Activated T-cell treated with anti-CD3 and anti-CD28 coated beads, Interleukin-2, amount 50 U/mL, for 24 hours (primary cell): ENCODE results near the gene PI4K2A.
"Not testable (repeated sequence)": the region's sequence is repeated elsewhere in the genome, so short reads cannot be mapped to it uniquely, and the experiment has no call there.

ENCODE experiments used
- DNase-seq: peaks from one replicate; pipeline ENCODE4 v3.0.0-alpha.2; 2020
- H3K27ac Mint-ChIP-seq: 2 replicates; pipeline ENCODE4 v1.8.0; 2020; ENCODE audit warnings: mild to moderate bottlenecking, mixed read lengths
- H3K27me3 Mint-ChIP-seq: 2 replicates; pipeline ENCODE4 v1.8.0; 2020; ENCODE audit warnings: mixed read lengths
- H3K36me3 Mint-ChIP-seq: 2 replicates; pipeline ENCODE4 v1.8.0; 2020; ENCODE audit warnings: low read depth, mixed read lengths
- H3K4me1 Mint-ChIP-seq: 2 replicates; pipeline ENCODE4 v1.8.0; 2020; ENCODE audit warnings: low read depth, mixed read lengths
- H3K4me3 Mint-ChIP-seq: 2 replicates; pipeline ENCODE4 v1.8.0; 2020; ENCODE audit warnings: mild to moderate bottlenecking, moderate library complexity, mixed read lengths
- H3K9me3 Mint-ChIP-seq: 2 replicates; pipeline ENCODE4 v1.8.0; 2020; ENCODE audit warnings: mixed read lengths

Gene PI4K2A

GRCh38 chr10:97676770-97677581, 36.5 kb downstream of the PI4K2A start:
- DNase-seq: peak; percentile 55
- Mint-ChIP-seq H3K4me1 (peaks cover 11% of the 10 kb centered on the region), H3K36me3 (peaks cover 40% of the 10 kb centered on the region), H3K4me3 (no peak overlapping the region), H3K27ac (no peak overlapping the region), H3K27me3 (no peaks in the 10 kb centered on the region), H3K9me3 (no peaks in the 10 kb centered on the region)

GRCh38 chr10:97679594-97679993, 39.1 kb downstream of the PI4K2A start:
- Mint-ChIP-seq H3K36me3 (peaks cover 17% of the 10 kb centered on the region), H3K4me3 (no peak overlapping the region), H3K27me3 (no peaks in the 10 kb centered on the region)

GRCh38 chr10:97682042-97682441, 41.6 kb downstream of the PI4K2A start:
- peaks cover 18% of the 10 kb centered on the region for H3K4me1 Mint-ChIP-seq
- no peaks in the 10 kb centered on the region for H3K36me3 Mint-ChIP-seq
- DNase-seq: no peak
- no peak overlapping the region for H3K4me3 Mint-ChIP-seq
- H3K27ac Mint-ChIP-seq: no peak overlapping the region
- H3K9me3 Mint-ChIP-seq: no peaks in the 10 kb centered on the region
- no peaks in the 10 kb centered on the region for H3K27me3 Mint-ChIP-seq

More at GRCh38 chr10:97679594-97679993, 39.1 kb downstream of the PI4K2A start:
- DNase-seq: no peak
- Mint-ChIP-seq H3K27ac (no peak overlapping the region), H3K9me3 (no peaks in the 10 kb centered on the region), H3K4me1 (peaks cover 4% of the 10 kb centered on the region)

GRCh38 chr10:97683556-97684367, 43.3 kb downstream of the PI4K2A start:
- no peaks in the 10 kb centered on the region for H3K27me3 Mint-ChIP-seq
- DNase-seq: no peak
- no peaks in the 10 kb centered on the region for H3K36me3 Mint-ChIP-seq
- H3K27ac Mint-ChIP-seq: no peak overlapping the region
- H3K4me3 Mint-ChIP-seq: no peak overlapping the region
- H3K4me1 Mint-ChIP-seq: peaks cover 25% of the 10 kb centered on the region
- H3K9me3 Mint-ChIP-seq: no peaks in the 10 kb centered on the region

GRCh38 chr10:97684368-97684713, 43.9 kb downstream of the PI4K2A start:
- not testable (repeated sequence) for H3K27ac Mint-ChIP-seq, DNase-seq, H3K9me3 Mint-ChIP-seq, H3K36me3 Mint-ChIP-seq, H3K27me3 Mint-ChIP-seq, H3K4me3 Mint-ChIP-seq
- peaks cover 25% of the 10 kb centered on the region for H3K4me1 Mint-ChIP-seq

DNA sequence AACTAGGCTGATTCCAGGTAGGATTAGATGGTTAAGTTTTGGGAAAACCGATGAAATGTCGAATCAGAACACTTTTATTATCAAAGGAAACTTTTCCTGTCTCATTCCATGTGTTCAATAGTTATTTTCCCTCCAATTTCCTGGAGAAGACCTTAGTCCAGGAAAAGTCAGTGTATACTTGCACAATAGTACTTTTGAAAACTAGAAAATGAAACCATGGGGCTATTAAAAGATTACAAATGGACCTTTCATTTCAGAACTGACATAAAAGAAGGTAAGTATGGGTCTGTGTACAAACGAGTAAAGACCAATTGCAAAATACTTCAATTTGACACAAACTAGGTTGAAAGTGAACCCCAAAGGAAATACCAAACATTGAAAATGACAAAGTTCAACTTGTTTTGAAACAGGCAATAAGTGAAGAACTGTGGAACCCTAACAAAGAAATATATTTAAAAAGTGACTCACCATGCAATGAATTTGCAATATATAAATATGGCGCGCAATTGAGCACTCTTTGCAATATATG, 44.5 kb downstream of the PI4K2A start:
- no peak for DNase-seq
- Mint-ChIP-seq H3K27ac (no peak overlapping the region), H3K9me3 (no peaks in the 10 kb centered on the region), H3K4me1 (peaks cover 25% of the 10 kb centered on the region), H3K36me3 (no peaks in the 10 kb centered on the region), H3K27me3 (no peaks in the 10 kb centered on the region), H3K4me3 (no peak overlapping the region)

- Mint-ChIP-seq H3K36me3 (no peaks in the 10 kb centered on the region), H3K27me3 (no peaks in the 10 kb centered on the region), H3K27ac (no peak overlapping the region), H3K4me1 (peaks cover 25% of the 10 kb centered on the region), H3K4me3 (no peak overlapping the region), H3K9me3 (no peaks in the 10 kb centered on the region)
- DNase-seq: no peak
Measured at GRCh38 chr10:97685395-97685958, 45.0 kb downstream of the PI4K2A start.

DNA sequence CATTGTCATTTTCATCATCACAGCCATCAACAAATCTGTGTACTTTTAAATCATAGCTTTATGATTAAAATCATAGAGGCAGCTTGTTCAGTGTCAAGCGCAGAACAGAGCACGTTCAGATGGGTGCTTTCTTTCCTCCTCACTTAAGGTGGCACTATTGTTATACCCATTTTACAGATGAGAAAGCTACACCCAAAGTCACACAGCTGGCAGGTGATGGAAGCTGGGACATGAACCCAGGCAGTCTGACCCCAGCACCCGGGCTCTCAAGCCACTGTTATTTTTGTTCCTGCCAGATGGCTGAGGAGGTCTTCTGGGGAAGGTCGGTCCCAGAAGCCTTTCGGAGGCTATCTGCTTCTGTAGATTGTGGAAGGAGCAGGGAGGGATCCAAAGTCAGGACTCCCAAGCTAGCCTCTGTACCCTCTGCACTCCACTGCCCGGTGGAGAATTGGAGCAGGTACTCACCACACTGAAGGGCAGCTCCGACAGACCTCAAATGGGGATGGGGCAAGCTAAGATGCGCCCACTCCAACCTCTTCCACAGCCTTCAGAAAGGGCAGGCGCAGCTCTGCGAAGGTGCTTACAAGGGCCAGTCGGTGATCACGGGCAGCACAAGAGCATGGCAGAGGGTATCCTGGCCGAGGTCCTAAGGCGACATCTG, 46.0 kb downstream of the PI4K2A start:
- DNase-seq: no peak
- Mint-ChIP-seq H3K4me1 (peaks cover 25% of the 10 kb centered on the region), H3K4me3 (peak overlapping the region; percentile 79), H3K27me3 (no peaks in the 10 kb centered on the region), H3K36me3 (no peaks in the 10 kb centered on the region), H3K9me3 (no peaks in the 10 kb centered on the region), H3K27ac (peak overlapping the region; percentile 82)

DNA sequence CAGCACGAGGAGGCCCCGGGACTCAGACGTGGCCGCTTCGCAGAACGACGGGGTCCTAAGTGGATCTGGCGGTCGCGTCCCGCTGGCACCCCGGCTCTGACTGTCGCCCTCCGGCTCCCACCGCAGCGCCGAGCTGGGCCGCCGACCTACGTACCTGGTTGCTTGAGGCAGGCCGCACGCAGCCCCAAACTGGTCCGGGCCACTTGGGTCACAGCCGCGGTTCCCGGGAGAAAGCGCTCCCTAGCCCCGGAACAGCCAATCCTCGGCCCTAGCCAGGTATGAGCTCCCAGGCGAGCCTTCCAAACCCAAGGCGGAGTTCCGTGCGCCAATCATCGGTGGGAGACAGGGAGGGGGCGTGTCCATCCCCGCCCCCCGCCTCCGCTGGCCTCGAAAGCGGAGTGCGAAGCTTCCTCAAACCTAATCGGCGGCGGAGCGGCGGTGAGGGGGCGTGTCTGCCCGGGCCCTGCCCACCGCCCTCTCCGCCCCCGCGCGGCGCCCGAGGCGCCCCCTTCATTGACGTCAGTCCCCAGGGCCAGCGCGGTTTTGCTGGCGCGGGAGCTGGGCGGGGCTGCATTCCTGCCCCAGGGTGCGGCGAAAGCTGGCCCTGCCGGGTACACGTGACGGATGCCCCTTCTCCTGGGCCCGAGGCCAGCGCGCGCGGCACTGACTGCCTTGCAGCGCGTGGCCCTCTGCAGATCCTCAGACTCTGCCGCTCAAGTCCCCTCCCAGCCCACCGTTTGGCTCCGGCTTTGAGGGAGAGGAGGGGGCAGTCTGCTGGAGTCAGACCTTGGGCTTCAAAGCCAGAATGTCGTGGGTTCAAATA, 46.7 kb downstream of the PI4K2A start, which contains the start of gene AVPI1:
AVPI1 (minus strand) TSS at position 280 of the 823 bp plus-strand sequence. CDS start 7,336 bp downstream, outside the sequence.
- peak; percentile 96 for DNase-seq
- H3K27ac Mint-ChIP-seq: peak within 1 kb of the TSS; percentile 82
- H3K4me1 Mint-ChIP-seq: peaks cover 25% of the 10 kb centered on the region
- H3K36me3 Mint-ChIP-seq: no peaks in the 10 kb centered on the region
- no peaks in the 10 kb centered on the region for H3K27me3 Mint-ChIP-seq
- H3K4me3 Mint-ChIP-seq: peak within 1 kb of the TSS; percentile 79
- no peaks in the 10 kb centered on the region for H3K9me3 Mint-ChIP-seq

DNA sequence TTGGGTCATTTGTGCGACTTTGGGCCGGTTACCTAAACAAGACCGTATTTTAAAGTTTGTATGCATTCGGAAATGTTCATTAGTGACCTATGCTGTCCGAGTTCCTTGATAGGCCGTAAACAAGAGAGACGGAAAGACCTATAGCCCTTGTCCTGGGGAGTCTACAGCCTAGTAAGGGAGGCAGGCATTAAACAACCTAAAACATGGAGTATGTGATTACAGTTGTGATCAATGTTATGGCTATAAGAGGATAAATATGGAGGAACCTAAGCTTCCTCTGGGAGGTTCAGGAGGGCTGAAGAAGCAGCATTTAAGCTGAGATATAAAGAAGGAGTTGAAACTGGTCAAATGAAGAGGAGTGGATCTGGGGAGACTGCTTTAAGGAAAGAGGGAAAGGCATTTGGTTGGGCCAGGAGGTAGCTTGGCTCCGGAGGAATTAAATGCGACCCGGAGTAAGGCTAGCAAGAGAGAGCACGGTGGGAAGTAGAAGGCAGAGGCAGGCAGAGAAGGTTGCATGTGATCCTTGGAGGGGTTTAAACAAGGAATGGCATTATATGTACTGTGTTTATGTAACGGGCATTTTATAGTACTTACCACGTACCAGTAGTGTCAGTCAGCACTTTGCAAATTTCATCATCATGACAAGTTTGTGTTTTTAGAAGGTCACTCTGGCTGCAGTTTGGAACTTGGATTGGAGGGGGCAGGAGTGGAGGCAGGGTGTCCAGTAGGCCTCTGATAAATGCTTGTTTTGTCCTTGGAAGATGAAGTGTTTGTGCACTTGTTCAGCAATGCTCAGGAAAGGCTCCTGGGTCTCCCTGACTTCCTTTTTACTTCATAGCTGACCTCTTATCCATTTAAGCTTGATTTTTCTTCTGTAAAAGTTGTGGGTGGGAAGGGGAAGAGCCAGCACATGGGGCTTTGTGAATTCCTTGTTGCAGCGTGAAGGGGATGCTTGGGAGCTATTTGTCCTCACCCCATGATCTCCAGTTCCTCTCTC, 47.6 kb downstream of the PI4K2A start:
- Mint-ChIP-seq H3K4me3 (peak overlapping the region; percentile 64), H3K9me3 (no peaks in the 10 kb centered on the region), H3K27ac (peak overlapping the region; percentile 48), H3K27me3 (no peaks in the 10 kb centered on the region), H3K4me1 (peaks cover 25% of the 10 kb centered on the region), H3K36me3 (no peaks in the 10 kb centered on the region)
- DNase-seq: no peak

- Mint-ChIP-seq H3K36me3 (no peaks in the 10 kb centered on the region), H3K4me1 (peaks cover 25% of the 10 kb centered on the region), H3K9me3 (no peaks in the 10 kb centered on the region), H3K27me3 (no peaks in the 10 kb centered on the region), H3K27ac (no peak overlapping the region), H3K4me3 (no peak overlapping the region)
- no peak for DNase-seq
Measured at GRCh38 chr10:97689559-97690020, 49.1 kb downstream of the PI4K2A start.

DNA sequence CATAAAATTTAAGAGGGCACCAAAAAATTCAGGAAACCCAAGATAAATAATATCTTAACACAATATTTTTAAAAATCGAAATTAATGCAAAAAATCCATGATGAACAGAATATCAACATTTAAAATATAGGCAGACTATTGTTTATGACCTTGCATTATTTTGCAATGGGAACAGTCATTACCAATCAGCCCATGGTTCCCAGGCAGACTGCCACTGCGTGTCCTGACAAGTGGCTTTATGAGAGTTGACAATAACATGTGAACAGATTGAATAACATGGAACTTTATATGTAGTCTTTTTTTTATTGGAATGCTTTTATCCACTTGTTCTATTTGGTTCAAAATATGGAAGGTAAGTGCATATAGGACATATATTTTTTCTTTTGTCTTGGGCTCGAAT, 49.7 kb downstream of the PI4K2A start:
- H3K36me3 Mint-ChIP-seq: no peaks in the 10 kb centered on the region
- no peak overlapping the region for H3K27ac Mint-ChIP-seq
- H3K9me3 Mint-ChIP-seq: no peaks in the 10 kb centered on the region
- H3K27me3 Mint-ChIP-seq: no peaks in the 10 kb centered on the region
- H3K4me1 Mint-ChIP-seq: peaks cover 20% of the 10 kb centered on the region
- no peak for DNase-seq
- H3K4me3 Mint-ChIP-seq: no peak overlapping the region
